ENCODE data around the gene IGLL5.

IGLL5 gene

DNA sequence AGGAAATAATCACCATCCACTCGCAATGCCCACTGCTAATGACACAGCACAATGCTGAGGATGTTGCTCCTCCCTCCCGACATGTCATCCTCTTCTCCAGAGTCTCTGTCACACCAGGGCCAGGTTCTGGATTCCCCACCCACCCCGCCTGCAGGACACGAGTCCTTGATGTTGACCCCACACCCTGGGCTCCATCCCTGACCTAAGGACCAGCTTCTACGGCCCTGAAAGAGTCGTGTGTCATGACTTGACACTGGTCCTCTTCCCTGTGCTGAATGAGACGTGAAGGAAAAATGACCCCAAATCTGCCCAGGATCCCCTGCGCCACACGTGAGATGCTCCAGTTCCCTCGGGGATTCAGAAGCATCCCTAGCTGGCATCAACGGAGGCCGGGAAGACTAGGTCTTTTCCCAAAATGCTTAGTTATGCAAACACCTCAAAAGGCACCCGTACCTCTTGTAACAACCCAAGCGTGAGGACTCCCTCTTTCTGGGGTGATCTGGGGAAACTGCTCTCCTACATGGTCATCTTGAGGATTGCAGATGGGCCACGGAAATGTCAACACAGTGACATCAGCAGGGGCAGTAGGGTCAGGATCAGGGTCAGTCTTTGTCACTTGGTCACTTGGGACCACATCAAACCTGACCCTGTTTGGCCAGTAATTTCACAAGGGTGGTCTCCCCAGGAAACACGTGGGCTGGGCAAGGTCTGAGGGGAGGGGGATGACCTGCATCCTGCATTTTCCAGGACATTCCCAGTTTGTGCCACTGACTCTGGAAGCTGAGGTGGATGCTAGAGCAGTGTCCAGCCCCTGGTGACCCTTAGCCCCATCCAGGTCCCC, 42.0 kb downstream of the IGLL5 start:
- no peak for DNase-seq

DNA sequence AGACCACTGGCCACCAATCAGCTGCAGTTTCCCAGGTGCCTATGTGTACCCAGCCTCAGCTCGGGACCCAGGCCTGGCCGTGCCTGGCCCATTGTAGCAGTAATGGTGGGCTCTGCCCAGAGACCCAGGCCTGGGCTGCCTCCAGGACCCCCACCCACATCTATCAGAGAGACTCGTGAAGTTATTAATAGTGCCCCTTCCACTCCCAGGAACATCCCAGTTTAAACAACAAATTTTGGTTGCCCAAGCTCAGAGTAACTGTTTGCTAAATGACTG, 42.5 kb downstream of the IGLL5 start:
- no peak for DNase-seq

DNA sequence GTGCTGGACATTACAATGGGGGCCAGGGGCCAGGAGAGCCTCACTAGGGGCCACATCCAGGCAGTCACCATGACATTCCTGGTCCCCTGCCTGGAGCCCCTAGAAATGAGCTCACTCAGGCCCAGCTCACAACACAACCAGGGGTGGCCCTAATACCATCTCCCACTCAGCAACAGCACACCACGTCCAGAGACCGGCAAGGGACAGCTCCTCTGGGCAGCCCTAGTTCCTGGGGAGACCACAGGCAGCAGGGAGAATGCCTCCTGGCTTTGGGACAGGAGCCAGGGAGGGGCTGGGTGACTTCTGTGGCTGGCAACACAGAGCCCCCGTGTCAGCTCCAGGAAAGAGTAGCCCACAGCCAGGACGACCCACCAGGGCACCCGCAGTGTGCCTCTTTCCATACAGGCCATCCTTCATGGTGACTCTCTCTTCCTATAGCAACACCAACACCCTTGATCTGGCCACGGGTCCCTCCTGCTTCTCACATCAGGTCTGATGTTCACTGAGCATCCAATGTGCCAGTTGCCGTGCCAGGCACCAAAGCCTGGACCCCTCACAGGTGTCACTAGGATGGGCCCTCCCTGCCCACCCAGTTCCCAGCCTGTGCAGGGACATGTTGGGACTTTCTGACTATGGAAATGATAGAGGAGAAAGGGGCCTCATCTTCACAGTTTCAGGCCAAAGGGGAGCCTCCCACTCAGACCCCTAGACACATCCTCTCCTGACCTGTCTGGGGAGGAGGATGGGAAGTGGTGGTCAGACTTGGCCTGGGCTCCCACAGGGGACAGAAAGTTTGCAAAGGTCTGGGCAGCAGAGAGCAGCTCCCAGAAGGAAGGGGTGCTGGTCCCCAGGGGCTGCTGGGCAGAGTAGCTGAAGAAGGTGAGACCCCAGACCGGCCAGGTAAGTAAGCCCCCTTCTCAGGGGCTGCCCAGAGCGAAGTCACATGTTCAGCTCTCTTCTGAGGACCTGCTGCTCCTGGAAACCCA, 43.2 kb downstream of the IGLL5 start:
- DNase-seq = no peak

DNA sequence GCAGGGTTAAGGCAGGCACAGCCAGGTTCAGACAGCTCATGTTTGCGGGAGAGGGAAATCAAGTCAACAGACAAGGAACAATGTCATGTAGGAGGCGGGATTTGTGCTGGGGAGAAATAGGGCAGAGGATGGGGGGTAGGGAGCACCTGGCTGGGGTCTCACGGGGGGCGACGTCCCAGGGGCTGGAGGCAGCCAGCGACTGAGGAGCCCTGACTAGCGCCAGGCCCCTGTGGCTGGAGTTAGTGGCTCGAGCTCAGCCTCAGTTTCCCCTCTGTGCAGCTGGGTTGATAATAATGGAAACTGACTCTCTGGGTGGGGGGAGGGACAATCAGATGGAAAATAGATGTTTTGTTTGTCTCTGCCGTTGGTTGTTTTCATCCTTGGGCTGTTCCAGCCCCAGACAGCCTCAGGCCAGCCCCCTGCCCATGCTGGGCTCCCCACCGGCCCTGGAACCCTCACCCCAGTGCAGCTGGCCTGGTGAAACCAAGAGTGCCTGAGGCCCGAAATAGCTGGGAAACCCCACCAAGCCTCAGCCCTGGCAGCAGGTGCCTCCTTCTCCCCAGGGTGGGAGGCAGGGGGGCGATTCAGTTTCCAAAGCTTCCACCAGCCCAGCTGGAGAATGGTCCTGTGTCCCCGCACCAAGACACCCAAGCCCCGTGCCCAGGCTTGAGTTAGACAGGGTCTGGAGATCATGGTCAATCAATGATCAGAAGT, 44.1 kb downstream of the IGLL5 start:
- no peak for DNase-seq

DNA sequence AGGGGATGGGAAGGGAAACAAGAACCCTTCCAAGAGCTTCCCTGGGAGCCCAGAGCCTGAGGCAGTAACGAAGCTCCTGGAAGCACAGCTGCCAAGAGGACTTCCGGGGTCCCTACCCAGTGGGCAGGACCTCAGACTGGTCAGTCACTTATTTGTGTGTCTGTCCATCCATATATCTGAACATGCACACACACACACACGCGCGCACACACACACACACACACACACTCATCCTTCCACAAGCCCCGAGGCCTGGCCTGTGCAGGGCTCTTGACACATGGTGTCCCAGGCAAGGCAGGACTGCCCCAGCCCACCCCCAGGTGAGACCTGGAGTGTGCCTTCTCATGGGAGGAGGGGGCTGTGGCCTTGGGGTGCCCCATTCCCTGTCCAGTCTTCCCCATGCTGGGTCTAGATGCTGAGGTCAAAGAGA, 44.9 kb downstream of the IGLL5 start:
- DNase-seq = no peak

DNA sequence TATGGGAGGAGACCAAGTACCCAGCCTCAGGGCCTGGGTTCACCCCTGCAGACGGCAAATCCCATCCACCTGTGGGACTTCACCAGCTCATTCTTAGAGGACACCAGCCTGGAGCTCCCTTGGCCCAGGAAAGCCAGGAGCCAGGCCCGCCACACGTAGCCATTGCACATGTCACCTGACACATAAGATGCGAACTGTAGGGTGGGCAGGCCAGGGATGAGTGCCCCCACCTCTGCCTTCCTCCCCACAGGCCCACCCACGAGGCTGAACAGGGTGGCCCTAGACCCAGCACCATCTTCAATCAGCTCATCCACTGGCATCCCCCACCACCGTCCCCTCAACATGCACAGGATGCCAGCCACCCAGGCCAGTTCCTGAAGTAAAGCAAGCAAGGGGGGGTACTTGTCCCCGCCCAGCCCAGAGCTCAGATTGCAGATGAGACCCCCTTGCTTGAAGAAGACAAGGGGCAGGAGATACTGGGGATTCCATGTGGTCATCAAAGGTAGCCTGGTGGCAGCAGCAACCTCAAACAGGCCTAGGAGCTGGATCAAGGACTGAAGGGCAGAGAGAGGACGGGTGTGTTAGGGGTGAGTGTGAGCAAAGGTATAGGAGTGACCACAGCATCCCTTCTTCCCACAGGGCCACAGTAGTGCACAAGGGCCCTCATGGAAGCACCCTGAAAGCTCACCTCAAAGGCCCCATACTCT, 45.6 kb downstream of the IGLL5 start:
- DNase-seq = no peak

DNA sequence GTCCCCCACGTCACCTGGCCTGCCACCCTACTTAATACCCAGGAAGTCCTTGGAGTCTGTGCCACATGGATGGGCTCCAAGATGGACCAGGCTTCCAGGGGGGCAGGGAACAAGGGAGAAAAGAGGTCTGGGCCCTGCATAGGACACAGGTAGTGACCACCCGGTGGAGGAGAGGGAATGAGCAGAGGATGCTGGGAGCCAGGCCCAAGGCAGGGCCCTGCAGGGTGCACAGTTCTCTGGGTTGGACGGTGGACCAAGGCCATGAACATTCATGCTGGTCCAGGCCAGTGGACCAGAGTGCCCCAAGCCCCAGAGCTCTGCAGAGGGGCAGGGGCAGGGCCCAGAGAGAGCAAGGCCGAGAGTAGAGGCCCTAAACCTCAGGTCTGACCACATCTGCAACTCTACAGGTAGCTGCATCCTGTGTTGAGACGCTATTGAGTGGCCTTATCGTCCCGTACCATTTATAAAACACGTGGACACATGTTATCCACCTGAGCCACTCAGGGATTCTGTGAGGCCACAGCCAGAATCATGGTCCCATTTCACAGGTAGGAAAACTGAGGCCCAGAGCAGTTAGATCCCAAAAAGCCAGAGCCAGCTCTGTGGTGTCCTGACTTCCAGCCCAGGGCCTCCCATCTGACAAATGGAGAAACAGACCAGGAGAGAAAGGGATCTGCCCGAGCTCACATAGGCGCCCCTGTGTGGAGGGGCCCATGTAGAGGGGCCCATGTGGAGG, 46.4 kb downstream of the IGLL5 start:
- DNase-seq = no peak

DNA sequence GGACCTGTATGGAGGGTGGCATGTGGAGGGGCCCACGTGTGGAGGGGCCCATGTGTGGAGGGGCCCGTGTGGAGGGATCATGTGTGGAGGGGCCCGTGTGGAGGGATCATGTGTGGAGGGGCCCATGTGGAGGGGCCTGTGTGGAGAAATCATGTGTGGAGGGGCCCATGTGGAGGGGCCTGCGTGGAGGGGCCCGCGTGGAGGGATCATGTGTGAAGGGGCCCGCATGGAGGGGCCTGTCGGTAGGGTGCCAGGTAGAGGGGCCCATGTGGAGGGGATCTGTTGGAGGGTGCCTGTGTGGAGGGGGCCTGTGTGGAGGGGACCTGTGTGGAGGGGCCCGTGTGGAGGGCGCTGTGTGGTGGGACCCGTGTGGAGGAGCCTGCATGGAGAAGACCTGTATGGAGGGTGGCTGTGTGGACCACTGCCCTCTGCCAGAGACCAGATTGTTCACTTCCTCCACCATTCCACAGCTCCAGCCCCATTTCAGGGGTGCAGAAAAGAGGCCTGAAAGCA, 47.0 kb downstream of the IGLL5 start:
- DNase-seq = no peak

DNA sequence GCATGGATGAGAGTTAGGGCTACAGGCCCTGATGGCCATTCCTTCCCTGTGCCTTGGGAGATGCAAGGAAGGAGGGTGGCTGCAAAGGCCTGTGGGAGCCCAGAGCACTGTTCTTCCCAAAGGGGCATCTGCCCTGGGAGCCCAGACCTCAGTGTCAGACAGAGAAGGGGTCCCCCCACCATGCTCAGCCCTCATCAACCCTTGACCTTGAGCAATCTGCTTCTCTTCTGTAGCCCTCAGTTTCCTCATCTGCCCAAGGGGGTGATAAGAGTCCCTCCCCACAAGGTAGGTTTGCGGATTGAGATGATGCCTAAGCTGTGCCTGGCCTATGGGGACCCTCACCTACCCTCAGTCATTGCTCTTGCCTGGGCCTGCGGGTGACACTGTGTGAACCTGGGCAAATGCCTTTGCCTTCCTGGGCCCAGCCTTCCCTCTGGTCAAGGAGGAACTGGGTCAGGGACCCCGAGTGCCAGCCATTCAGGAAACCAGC, 47.5 kb downstream of the IGLL5 start:
- DNase-seq = no peak

DNA sequence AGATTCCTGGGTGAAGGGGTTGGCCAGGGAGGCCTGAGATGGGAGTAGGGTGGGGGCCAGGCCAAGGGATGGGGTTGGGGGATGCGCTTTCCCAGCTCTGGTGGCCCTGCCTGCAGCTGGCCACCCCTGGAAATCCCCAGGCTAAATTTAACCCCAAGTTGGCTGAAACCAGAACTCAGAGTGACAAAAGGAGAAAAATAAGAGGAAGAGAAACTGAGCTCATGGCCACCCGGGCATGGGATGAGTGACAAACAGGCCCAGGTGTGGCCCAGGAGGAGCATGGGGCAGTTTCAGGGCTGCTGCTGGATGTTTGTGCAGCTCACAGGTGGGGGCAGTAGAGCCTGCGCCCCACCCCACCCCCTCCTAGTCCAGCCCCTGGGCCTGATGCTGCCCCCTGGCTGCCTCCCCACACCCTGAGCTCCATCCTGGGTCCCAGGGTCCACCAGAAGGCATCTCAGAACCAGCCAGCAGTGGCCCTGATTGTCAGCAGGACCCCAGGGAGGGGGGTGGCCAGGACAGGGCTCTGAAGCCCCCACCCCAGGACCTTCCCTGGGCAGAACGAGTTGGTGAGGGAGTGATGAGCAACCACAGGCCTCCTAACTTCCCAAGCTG, 48.0 kb downstream of the IGLL5 start:
- no peak for DNase-seq

DNA sequence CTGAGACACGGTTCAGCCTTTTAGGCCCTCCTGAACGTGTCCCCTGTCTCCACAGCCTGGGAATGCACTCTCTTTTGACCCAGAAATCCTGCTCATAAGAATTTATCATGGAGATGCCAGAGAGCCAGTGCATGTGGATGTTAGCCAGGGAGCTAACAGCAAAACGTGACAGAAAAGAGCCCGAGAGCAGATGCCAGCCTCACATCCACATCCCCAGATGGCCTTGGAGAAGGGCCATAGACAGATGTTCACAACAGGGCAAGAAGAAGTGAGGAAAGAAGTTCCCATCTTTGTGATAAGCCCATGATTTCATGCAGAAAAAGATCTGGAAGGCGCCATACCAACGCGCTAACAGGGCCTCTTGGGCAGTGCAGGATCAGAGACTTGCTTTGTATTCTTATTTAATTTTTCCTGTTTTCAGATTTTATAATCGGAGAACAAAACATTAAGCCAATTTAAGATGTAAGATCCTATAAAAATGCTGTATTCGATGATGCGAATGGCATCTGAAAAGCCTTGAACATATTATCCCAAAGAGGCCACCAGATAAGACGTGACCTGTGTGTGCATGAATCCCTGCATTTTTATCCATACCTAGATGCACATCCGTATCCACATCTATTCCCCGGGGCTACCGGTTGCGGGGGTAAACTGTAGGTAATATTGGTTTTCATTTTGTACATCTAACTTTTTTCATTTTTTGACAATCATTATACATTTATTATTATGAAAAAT, 48.7 kb downstream of the IGLL5 start:
- no peak for DNase-seq

DNA sequence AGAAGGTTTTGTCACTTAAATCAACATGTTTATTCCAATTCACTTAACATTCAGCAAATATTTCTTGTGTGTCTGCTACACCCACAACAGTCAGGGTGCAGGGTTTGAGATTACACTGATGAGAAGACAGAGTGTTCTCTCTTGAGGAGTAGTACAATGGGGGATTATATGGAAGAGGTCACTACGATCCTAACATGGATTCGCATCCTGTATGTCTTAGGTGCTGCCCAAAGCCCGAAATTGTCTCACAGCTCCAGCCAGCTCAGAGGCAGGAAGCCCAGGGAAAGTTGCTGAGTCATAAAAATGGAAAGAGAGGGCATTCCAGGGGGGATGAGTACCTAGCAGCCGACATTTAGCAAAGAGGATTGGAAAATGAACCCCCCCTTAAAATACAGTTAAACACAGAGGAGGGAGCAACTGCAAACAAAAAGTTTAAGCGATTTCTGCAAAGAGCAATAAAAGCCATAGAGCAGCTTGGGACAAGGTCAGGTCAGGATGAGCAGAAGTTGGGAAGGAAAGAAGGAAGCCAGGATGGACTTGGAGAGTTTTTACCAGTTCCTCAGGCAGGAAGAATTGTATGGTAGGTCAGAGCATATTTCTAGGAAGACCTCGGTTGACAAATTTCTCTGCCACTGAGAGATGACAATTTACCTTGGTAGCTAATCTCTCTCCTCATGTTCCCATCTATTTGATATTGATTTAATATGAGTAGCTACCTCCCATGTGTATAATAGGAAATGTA, 49.5 kb downstream of the IGLL5 start:
- no peak for DNase-seq

DNA sequence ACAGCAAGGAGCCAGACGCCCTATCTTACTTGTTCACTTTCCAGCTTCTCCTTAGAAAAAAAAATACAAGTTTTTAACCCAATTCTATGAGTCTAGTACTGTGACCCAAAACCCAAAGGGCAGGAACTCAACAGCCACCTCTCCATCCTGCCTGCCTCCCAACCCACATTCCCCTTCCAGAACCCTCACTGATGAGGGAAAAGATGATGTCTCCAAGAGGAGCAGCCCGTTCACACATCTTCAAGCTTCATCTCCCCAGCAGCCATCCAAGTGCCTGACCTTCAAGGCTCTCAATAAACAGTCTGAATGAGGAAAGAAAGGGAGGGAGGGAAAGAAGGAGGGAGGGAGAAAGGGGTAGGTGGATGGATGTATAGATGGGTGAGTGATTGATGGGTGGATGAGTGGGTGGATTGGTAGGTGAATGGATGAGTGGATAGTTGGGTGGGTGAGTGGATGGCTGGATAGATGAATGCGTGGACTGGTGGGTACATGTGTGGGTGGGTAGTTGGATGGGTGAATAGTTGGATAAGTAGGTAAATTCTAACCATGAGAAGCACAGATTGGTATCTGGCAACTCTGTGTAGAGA, 50.4 kb downstream of the IGLL5 start:
- DNase-seq = no peak

DNA sequence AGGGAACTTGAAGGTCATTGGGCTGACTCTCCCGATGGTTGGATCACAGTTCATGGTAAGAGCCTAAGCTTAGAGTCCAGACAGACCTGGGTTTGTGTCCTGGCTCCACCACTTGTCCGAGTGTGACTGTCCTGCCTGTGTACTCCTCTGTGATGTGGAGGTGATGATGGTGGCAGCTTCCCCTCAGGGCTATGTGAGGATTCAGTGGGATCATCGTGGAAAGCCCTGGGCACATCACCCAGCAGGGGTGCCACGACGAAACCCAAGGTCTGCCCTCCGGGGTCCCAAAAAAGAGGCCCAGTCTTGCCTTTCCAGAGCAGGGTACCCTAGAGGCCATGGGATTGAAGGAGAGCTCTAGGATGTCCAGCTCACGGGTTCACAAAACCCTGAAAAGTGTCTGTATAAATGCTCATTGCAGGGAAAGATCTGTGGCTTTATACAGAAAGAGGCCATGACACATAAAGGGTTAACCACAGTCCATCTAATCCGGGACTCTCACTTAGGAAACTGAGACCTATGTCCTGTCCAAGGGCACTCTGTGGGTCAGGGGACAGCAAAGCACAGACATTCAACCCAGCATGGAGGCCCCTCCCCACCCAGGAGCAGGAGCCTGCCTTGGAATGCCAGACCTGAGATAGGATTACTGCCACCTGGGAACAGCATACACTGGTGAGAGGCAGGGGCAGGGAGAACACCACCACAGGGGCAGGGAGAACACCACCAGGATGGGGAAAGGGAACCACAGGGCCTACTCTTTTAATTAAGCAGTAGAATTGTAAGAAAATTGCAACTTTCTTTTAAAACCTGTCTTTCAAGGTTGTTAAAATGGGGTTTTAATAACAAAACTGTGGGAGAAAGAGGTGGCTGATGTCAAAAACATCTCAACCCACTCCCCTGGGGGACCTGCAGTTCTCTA, 51.3 kb downstream of the IGLL5 start:
- DNase-seq = no peak

DNA sequence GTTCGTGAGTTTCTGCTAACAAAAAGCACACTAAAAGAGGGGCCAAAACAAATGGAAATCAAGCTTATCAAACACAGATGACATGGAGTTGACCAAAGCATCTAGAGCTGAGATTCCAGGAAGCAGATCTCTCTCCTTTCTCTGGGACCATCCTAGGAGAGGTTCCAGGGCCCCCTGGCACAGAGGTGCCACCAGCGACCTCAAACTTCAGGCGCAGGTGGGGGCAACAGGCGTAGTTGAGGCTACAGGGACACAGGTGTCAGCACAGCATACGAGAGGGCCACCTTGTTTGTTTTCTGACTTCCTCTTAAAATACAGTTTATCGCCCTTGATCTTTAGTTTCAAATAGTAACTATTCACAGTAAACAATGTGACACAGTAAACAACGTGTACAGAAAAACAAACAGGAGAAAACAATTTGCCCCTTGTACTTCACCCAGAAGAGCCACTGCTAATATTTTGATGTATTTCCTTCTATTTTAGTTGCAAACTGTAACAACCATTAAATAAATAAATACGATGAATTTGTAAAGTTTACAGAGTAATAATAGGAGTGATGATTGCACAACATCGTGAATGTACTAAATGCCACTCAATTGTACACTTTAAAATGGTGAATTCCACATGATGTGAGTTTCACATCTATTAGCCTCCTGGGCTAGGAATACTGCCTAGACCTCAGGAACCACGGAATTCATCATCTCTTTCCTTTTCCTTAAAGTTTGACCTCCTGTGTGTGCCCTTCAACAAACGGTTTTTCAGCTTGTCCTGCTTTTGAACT, 52.2 kb downstream of the IGLL5 start:
- no peak for DNase-seq

DNA sequence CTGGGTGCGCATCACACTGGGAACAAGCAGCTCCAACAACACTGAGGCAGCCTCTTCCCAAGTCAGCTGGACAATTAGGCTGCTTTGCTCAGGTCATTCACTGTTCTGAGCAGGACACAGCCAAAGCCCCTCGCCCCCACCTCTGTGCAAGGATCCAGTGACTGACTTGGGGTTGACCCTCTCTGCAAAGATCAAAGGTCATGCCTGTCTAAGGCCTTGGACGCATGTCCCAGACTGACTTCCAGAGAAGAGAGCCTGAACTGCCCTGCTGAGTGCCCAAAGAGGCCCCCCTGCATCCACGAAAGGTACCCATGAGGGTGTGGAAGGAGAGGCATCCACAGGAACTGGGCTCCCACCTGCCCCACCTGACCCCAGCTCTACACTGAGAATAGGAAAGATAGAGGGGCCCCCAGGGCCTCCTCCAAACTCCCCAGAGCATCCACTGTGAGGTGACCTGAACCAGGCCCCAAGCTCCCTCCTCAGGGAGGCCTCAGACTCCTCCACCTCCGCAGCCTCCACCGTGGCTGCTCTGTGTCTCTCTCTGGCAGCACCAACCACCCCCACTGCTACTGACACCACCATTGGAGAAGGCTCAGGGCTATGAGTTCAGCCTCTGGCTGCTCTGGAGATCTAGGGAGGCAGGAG, 53.5 kb downstream of the IGLL5 start:
- no peak for DNase-seq

Measured in hippocampal formation (tissue), 2 donors.